Kidney (tissue), 14 donors: Measurements from ENCODE around the gene PLEKHA4. TPM values are rescaled to one million over a fixed set of nuclear protein-coding genes. Genes with fewer than 3 reads are reported as not detected.
A peak's percentile ranks its signal among the peaks of the same experiment; 100 is the strongest.

Experiments used
- DNase-seq, 5 donors: peaks; one replicate each; pipeline ENCODE4 v3.0.0-alpha.2; 2013 to 2020
- FAIRE-seq: peaks from 2 replicates; lab custom pipeline; 2012; peaks lifted over from hg19 to GRCh38; lab: Jason Lieb, UNC
- H3K27ac ChIP-seq, 2 donors: one replicate each; pipeline ENCODE4 v1.7.0; 2013; ENCODE audit warnings: low read depth in 2 of 2, low read length in 2 of 2, inconsistent platforms in 1 of 2
- H3K27me3 ChIP-seq: one replicate; pipeline ENCODE4 v1.7.1; 2013; ENCODE audit warnings: low read length, inconsistent platforms; ENCODE audit not compliant: control insufficient read depth, insufficient read depth
- H3K36me3 ChIP-seq, 3 donors: one replicate each; pipeline versions ENCODE4 v1.7.0 to v1.7.1; 2013; ENCODE audit warnings: low read length in 3 of 3, control low read depth in 1 of 3, inconsistent platforms in 1 of 3; ENCODE audit not compliant: insufficient read depth in 3 of 3, control insufficient read depth in 2 of 3
- H3K4me1 ChIP-seq, 3 donors: one replicate each; pipeline versions ENCODE4 v1.7.0 to v1.7.1; 2013; ENCODE audit warnings: low read length in 3 of 3, inconsistent platforms in 1 of 3, low read depth in 1 of 3; ENCODE audit not compliant: control insufficient read depth in 2 of 3, insufficient read depth in 2 of 3
- H3K4me3 ChIP-seq, 3 donors: one replicate each; pipeline versions ENCODE4 v1.7.0 to v1.8.1; 2013; ENCODE audit warnings: low read length in 3 of 3, control low read depth in 1 of 3, inconsistent platforms in 1 of 3
- H3K9ac ChIP-seq, 3 donors: one replicate each; pipeline versions ENCODE4 v1.7.0 to v1.7.1; 2013; ENCODE audit warnings: low read length in 3 of 3, control low read depth in 1 of 3, inconsistent platforms in 1 of 3
- H3K9me3 ChIP-seq, 3 donors: one replicate each; pipeline versions ENCODE4 v1.7.0 to v1.7.1; 2013; ENCODE audit warnings: low read length in 3 of 3, control low read depth in 1 of 3, inconsistent platforms in 1 of 3; ENCODE audit not compliant: control insufficient read depth in 2 of 3, insufficient read depth in 1 of 3
- CTCF ChIP-seq: IDR thresholded peaks from 3 replicates; pipeline ENCODE4 v1.5.1; 2012; ENCODE audit warnings: mild to moderate bottlenecking, moderate library complexity, borderline replicate concordance; ENCODE audit not compliant: insufficient read depth; ENCODE audit errors: extremely low read depth
- intact Hi-C: fragments of 100-400 bp; cut with DNase I; formaldehyde crosslinking; loops from one replicate; pipeline ENCODE4 v1.11.1; 2022
- polyA plus RNA-seq: library from polyadenylated mRNA; stranded (reverse); fragments of 350-450 nt; fragmentation: Illumina TruSeq; extraction: RNeasy Lipid Tissue Mini Kit (QIAGEN cat#74804); gene quantifications from one replicate; pipeline ENCODE4 v1.2.3, GENCODE V29; 2014; ENCODE audit warnings: low read depth, low replicate concordance; ENCODE audit not compliant: insufficient read depth
- total RNA-seq: library from RNA; stranded (reverse); fragmentation: NEBNext Ultra II Directional; extraction: Animal tissue kit (Norgen Biotek cat#: 25700); gene quantifications from one replicate; pipeline ENCODE4 v1.2.1, GENCODE V29; 2021
- donor health status: control.
- donor health status: control.
- donor health status: control.
- donor health status: control.
- donor health status: control.
- donor health status: DM: yes; HTN: yes; CAD: no.
- donor health status: Normal renal cell carcinoma (clear cell type).

PLEKHA4 gene
- total and polyA plus RNA-seq, 2 donors from 2014 or later, result 22.9 to 79.1 TPM

GRCh38 chr19:48814895-48815294 is 53.5 kb downstream of the PLEKHA4 start:
- Histone ChIP-seq H3K4me3 (no peak overlapping the region), H3K27ac (no peak overlapping the region), H3K4me1 (peaks cover 0 to 14% (median 11%) of the 10 kb centered on the region in 3 donors), H3K9me3 (no peaks in the 10 kb centered on the region), H3K36me3 (peaks cover 0 to 2% (median 0%) of the 10 kb centered on the region in 3 donors), H3K27me3 (no peaks in the 10 kb centered on the region), H3K9ac (no peak overlapping the region)
- no peak for DNase-seq
- intact Hi-C loops, result no loop called here
- no peak for FAIRE-seq
- TF ChIP-seq CTCF, result no peak

GRCh38 chr19:48813123-48813913 is 55.1 kb downstream of the PLEKHA4 start:
- H3K9ac ChIP-seq, result peak overlapping the region in 1 of 3 donors; percentile 48
- TF ChIP-seq CTCF, result no peak
- intact Hi-C loops, result no loop called here
- DNase-seq, result peak in 2 of 5 donors; percentile 66 to 75
- H3K4me3 ChIP-seq, result no peak overlapping the region
- H3K4me1 ChIP-seq, result peaks cover 0 to 10% (median 9%) of the 10 kb centered on the region in 3 donors
- FAIRE-seq, result no peak
- H3K27me3 ChIP-seq, result no peaks in the 10 kb centered on the region
- H3K27ac ChIP-seq, result peak overlapping the region; percentile 91 to 92
- H3K9me3 ChIP-seq, result no peaks in the 10 kb centered on the region
- peaks cover 0 to 2% (median 0%) of the 10 kb centered on the region in 3 donors for H3K36me3 ChIP-seq

GRCh38 chr19:48812094-48812929 is 56.1 kb downstream of the PLEKHA4 start:
- TF ChIP-seq CTCF, result no peak
- Histone ChIP-seq H3K36me3 (peaks cover 0 to 2% (median 0%) of the 10 kb centered on the region in 3 donors), H3K9me3 (no peaks in the 10 kb centered on the region), H3K27me3 (no peaks in the 10 kb centered on the region), H3K4me3 (peak overlapping the region; percentile 16 to 50 (median 39)), H3K9ac (peak overlapping the region in 1 of 3 donors; percentile 48), H3K27ac (peak overlapping the region; percentile 91 to 92), H3K4me1 (peaks cover 0 to 10% (median 9%) of the 10 kb centered on the region in 3 donors)
- DNase-seq (peak; percentile 85 to 96 (median 93)), FAIRE-seq (no peak)
- intact Hi-C loops, result no loop called here
